WTC11 (cell line): ENCODE measurements around the gene TLE3. TPM values are rescaled to one million over a fixed set of nuclear protein-coding genes. Genes with fewer than 3 reads are reported as not detected.

Experiments
- ATAC-seq: fragments of 200-7000 bp; cut with Tn5 transposase; 2 replicates; pipeline ENCODE4 v1.10.0; 2021; ENCODE audit warnings: mild to moderate bottlenecking, moderate library complexity
- CTCF ChIA-PET: fragments of 300-600 bp; sonication (Branson Sonifier 250); formaldehyde crosslinking; loops from one replicate; lab custom pipeline; 2021; ENCODE audit warnings: antibody characterized with exemption; lab: Charles Lee
- POLR2A ChIA-PET: fragments of 350-600 bp; sonication (Branson Sonifier 250); formaldehyde crosslinking; loops from one replicate; lab custom pipeline; 2021; ENCODE audit warnings: antibody characterized with exemption; lab: Charles Lee
- DNase-seq: peaks from one replicate; pipeline ENCODE4 v3.0.0; 2021; ENCODE audit warnings: low spot score
- H3K27ac Mint-ChIP-seq: 2 replicates; pipeline ENCODE4 v1.8.0; 2021; ENCODE audit warnings: mixed read lengths
- H3K27me3 Mint-ChIP-seq: 2 replicates; pipeline ENCODE4 v1.8.0; 2021; ENCODE audit warnings: low read depth, mild to moderate bottlenecking, moderate library complexity, mixed read lengths
- H3K36me3 Mint-ChIP-seq: 2 replicates; pipeline ENCODE4 v1.8.0; 2021; ENCODE audit warnings: mixed read lengths
- H3K4me1 Mint-ChIP-seq: 2 replicates; pipeline ENCODE4 v1.8.0; 2022; ENCODE audit warnings: mixed read lengths
- H3K4me3 Mint-ChIP-seq: 2 replicates; pipeline ENCODE4 v1.8.0; 2021; ENCODE audit warnings: mild to moderate bottlenecking, moderate library complexity, mixed read lengths
- H3K9me3 Mint-ChIP-seq: 2 replicates; pipeline ENCODE4 v1.8.0; 2021; ENCODE audit warnings: mixed read lengths
- ATF2 ChIP-seq: sonication (generic); formaldehyde crosslinking; IDR thresholded peaks from 2 replicates; pipeline ENCODE4 v1.8.1; 2022; ENCODE audit warnings: low read depth, missing genetic modification reagents, borderline replicate concordance
- CBFB ChIP-seq: sonication (generic); formaldehyde crosslinking; IDR thresholded peaks from 2 replicates; pipeline ENCODE4 v1.8.1; 2022; ENCODE audit warnings: mild to moderate bottlenecking, low read depth, missing genetic modification reagents
- CREM ChIP-seq: sonication (generic); formaldehyde crosslinking; IDR thresholded peaks from 2 replicates; pipeline ENCODE4 v1.8.1; 2022; ENCODE audit warnings: mild to moderate bottlenecking, missing genetic modification reagents, moderate library complexity
- E2F4 ChIP-seq: sonication (generic); formaldehyde crosslinking; IDR thresholded peaks from 2 replicates; pipeline ENCODE4 v1.8.1; 2022; ENCODE audit warnings: low read depth, mild to moderate bottlenecking, moderate library complexity, missing genetic modification reagents, borderline replicate concordance
- ESRRA ChIP-seq: sonication (generic); formaldehyde crosslinking; IDR thresholded peaks from 2 replicates; pipeline ENCODE4 v1.8.1; 2022; ENCODE audit warnings: mild to moderate bottlenecking, missing genetic modification reagents, borderline replicate concordance
- FOXP1 ChIP-seq: sonication (generic); formaldehyde crosslinking; IDR thresholded peaks from 2 replicates; pipeline ENCODE4 v1.8.0; 2022; ENCODE audit warnings: missing genetic modification reagents, mild to moderate bottlenecking, moderate library complexity, borderline replicate concordance
- GRHL2 ChIP-seq: fragments of 250-450 bp; sonication (Bioruptor Pico); IDR thresholded peaks from 2 replicates; pipeline ENCODE4 v1.8.0; 2022; ENCODE audit warnings: mild to moderate bottlenecking, moderate library complexity; ENCODE audit not compliant: insufficient replicate concordance, severe bottlenecking
- GTF2I ChIP-seq: fragments of 250-450 bp; sonication (Bioruptor Pico); conservative IDR thresholded peaks from 2 replicates; pipeline ENCODE4 v1.4.0; 2021; ENCODE audit warnings: mild to moderate bottlenecking
- HMGXB4 ChIP-seq: sonication (generic); formaldehyde crosslinking; IDR thresholded peaks from 2 replicates; pipeline ENCODE4 v1.8.1; 2023; ENCODE audit warnings: mild to moderate bottlenecking, moderate library complexity, missing genetic modification reagents
- IRF1 ChIP-seq: sonication (generic); formaldehyde crosslinking; IDR thresholded peaks from 2 replicates; pipeline ENCODE4 v1.8.0; 2023; ENCODE audit warnings: missing genetic modification reagents
- IRF2 ChIP-seq: sonication (generic); formaldehyde crosslinking; IDR thresholded peaks from 2 replicates; pipeline ENCODE4 v1.8.0; 2022; ENCODE audit warnings: low read depth, missing genetic modification reagents, borderline replicate concordance
- JUN ChIP-seq: sonication (generic); formaldehyde crosslinking; IDR thresholded peaks from 2 replicates; pipeline ENCODE4 v1.8.0; 2023; ENCODE audit warnings: mild to moderate bottlenecking, missing genetic modification reagents
- MLX ChIP-seq: sonication (generic); formaldehyde crosslinking; IDR thresholded peaks from 2 replicates; pipeline ENCODE4 v1.8.1; 2023; ENCODE audit warnings: mild to moderate bottlenecking, missing genetic modification reagents, moderate library complexity
- MXD4 ChIP-seq: fragments of 250-450 bp; sonication (Bioruptor Pico); IDR thresholded peaks from 2 replicates; pipeline ENCODE4 v1.8.0; 2021; ENCODE audit warnings: mild to moderate bottlenecking, moderate library complexity, borderline replicate concordance
- NFYB ChIP-seq: sonication (generic); formaldehyde crosslinking; conservative IDR thresholded peaks from 2 replicates; pipeline ENCODE4 v1.8.0; 2022; ENCODE audit warnings: low read depth, missing genetic modification reagents
- NR1H2 ChIP-seq: sonication (generic); formaldehyde crosslinking; IDR thresholded peaks from 2 replicates; pipeline ENCODE4 v1.9.0; 2021; ENCODE audit warnings: mild to moderate bottlenecking, moderate library complexity, missing genetic modification reagents
- USF2 ChIP-seq: sonication (generic); formaldehyde crosslinking; IDR thresholded peaks from 2 replicates; pipeline ENCODE4 v1.8.1; 2023; ENCODE audit warnings: mild to moderate bottlenecking, missing genetic modification reagents, moderate library complexity
- ZBTB43 ChIP-seq: sonication (generic); formaldehyde crosslinking; IDR thresholded peaks from 2 replicates; pipeline ENCODE4 v1.8.1; 2023; ENCODE audit warnings: mild to moderate bottlenecking, missing genetic modification reagents
- ZNF317 ChIP-seq: sonication (generic); formaldehyde crosslinking; IDR thresholded peaks from 2 replicates; pipeline ENCODE4 v1.8.1; 2023; ENCODE audit warnings: low read depth, mild to moderate bottlenecking, moderate library complexity, missing genetic modification reagents, borderline replicate concordance
- ZNF396 ChIP-seq: fragments of 250-450 bp; sonication (Bioruptor Pico); IDR thresholded peaks from 2 replicates; pipeline ENCODE4 v1.8.0; 2021; ENCODE audit warnings: mild to moderate bottlenecking, moderate library complexity, borderline replicate concordance
- ZNF416 ChIP-seq: fragments of 250-450 bp; sonication (Bioruptor Pico); IDR thresholded peaks from 2 replicates; pipeline ENCODE4 v1.9.0; 2021; ENCODE audit warnings: mild to moderate bottlenecking, inconsistent platforms
- ZNF532 ChIP-seq: fragments of 250-450 bp; sonication (Bioruptor Pico); IDR thresholded peaks from 2 replicates; pipeline ENCODE4 v1.9.0; 2021; ENCODE audit warnings: mild to moderate bottlenecking, borderline replicate concordance
- total RNA-seq: library from RNA; stranded (reverse); gene quantifications from 3 replicates; pipeline ENCODE4 v1.2.3, GENCODE V29; 2021

Gene TLE3
- total RNA-seq, 1 experiment from 2014 or later = 78.7 TPM

- TF ChIP-seq NR1H2 (CRISPR knock-in tag) (no peak), GRHL2 (CRISPR knock-in tag) (no peak), ZBTB43 (CRISPR knock-in tag) (no peak), MXD4 (no peak), ZNF317 (CRISPR knock-in tag) (no peak), NFYB (CRISPR knock-in tag) (no peak), ESRRA (CRISPR knock-in tag) (no peak)
Observed at GRCh38 chr15:70059476-70060213, 38.1 kb downstream of the TLE3 start (continued).

GRCh38 chr15:70058642-70059360 lies 38.9 kb downstream of the TLE3 start:
- Mint-ChIP-seq H3K36me3 (peaks cover 50% of the 10 kb centered on the region), H3K9me3 (no peaks in the 10 kb centered on the region)
- no peak for TF ChIP-seq IRF2 (CRISPR knock-in tag)
- TF ChIP-seq GRHL2 (CRISPR knock-in tag) = no peak
- TF ChIP-seq FOXP1 = no peak
- TF ChIP-seq USF2 (CRISPR knock-in tag) = no peak
- TF ChIP-seq ZNF396 (CRISPR knock-in tag) = no peak
- TF ChIP-seq GTF2I (CRISPR knock-in tag) = no peak
- TF ChIP-seq IRF1 (CRISPR knock-in tag) = no peak
- no peak for TF ChIP-seq ZNF532 (CRISPR knock-in tag)
- no peak for TF ChIP-seq ATF2 (CRISPR knock-in tag)
- TF ChIP-seq CBFB (CRISPR knock-in tag) = no peak
- no peak for TF ChIP-seq ZNF416 (CRISPR knock-in tag)
- TF ChIP-seq MLX (CRISPR knock-in tag) = no peak
- TF ChIP-seq JUN = no peak
- no peak for TF ChIP-seq E2F4 (CRISPR knock-in tag)
- no peak for TF ChIP-seq HMGXB4 (CRISPR knock-in tag)
- TF ChIP-seq CREM (CRISPR knock-in tag) = no peak

More at GRCh38 chr15:70058642-70059360, 38.9 kb downstream of the TLE3 start:
- H3K4me3 Mint-ChIP-seq = no peak overlapping the region
- no peak overlapping the region for H3K27ac Mint-ChIP-seq
- ChIA-PET POLR2A (no interaction called here), CTCF (no interaction called here)
- DNase-seq = peak; percentile 0
- H3K27me3 Mint-ChIP-seq = no peaks in the 10 kb centered on the region
- ATAC-seq = no peak
- no peaks in the 10 kb centered on the region for H3K4me1 Mint-ChIP-seq
